ENCODE measurements around the gene NTSR2. TPM values are rescaled to one million over a fixed set of nuclear protein-coding genes. Genes with fewer than 3 reads are reported as not detected.

The NTSR2 gene
- total and polyA plus RNA-seq, 2 of the 8 experiments (the other 6 are each of a cell fraction or from before 2014, with no cell fraction given) = 0.05 TPM; not detected in 1

GRCh38 chr2:11687736-11688135 lies 17.7 kb upstream of the NTSR2 start (continued):
- no peak for TF ChIP-seq CHD7 (IDR thresholded peaks at IDR 0.05; ENCODE audit: insufficient replicate concordance, low read length)
- no peak for TF ChIP-seq CREB1 (IDR thresholded peaks at IDR 0.05)
- no peak for TF ChIP-seq CBX8 (IDR thresholded peaks at IDR 0.05; ENCODE audit: borderline replicate concordance, low read depth, low read length)
- TF ChIP-seq KDM1A (IDR thresholded peaks at IDR 0.05; ENCODE audit: borderline replicate concordance, low read length) = no peak
- no peak for TF ChIP-seq CHD1 (IDR thresholded peaks at IDR 0.05; ENCODE audit: low read depth, low read length)
- TF ChIP-seq BRCA1 (IDR thresholded peaks at IDR 0.05; ENCODE audit: low read depth, low read length) = no peak
- TF ChIP-seq KDM5A (IDR thresholded peaks at IDR 0.05; ENCODE audit: low read length) = no peak
- TF ChIP-seq CEBPB (IDR thresholded peaks at IDR 0.05; ENCODE audit: low read depth, low read length) = no peak
- TF ChIP-seq SP2 (IDR thresholded peaks at IDR 0.05; ENCODE audit: low read length) = no peak
- no peak for TF ChIP-seq JUN (IDR thresholded peaks at IDR 0.05; ENCODE audit: low read depth, low read length)
- no peak for TF ChIP-seq EZH2 (IDR thresholded peaks at IDR 0.05; ENCODE audit: low read depth, low read length, severe bottlenecking)
